ENCODE results near the gene SPOPL. TPM values are rescaled to one million over a fixed set of nuclear protein-coding genes. Genes with fewer than 3 reads are reported as not detected.
"Not testable (repeated sequence)": the region's sequence is repeated elsewhere in the genome, so short reads cannot be mapped to it uniquely, and the experiment has no call there.

SPOPL gene
- polyA plus RNA-seq, 1 donor: 12.0 TPM

- DNase-seq: not testable (repeated sequence)
These were observed 22.1 kb downstream of the SPOPL start for GRCh38 chr2:138523673-138524042.

DNA sequence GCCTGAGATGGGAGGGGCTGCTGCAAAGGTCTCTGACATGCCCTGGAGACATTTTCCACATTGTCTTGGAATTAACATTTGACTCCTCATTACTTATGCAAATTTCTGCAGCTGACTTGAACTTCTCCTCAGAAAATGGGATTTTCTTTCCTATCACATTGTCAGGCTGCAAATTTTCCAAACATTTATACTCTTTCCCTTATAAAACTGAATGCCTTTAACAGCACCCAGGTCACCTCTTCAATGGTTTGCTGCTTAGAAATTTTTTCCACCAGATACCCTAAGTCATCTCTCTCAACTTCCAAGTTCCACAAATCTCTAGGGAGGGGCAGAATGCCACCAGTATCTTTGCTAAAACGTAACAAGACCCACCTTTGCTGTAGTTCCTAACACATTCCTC, 22.8 kb downstream of the SPOPL start:
- DNase-seq: not testable (repeated sequence)

DNA sequence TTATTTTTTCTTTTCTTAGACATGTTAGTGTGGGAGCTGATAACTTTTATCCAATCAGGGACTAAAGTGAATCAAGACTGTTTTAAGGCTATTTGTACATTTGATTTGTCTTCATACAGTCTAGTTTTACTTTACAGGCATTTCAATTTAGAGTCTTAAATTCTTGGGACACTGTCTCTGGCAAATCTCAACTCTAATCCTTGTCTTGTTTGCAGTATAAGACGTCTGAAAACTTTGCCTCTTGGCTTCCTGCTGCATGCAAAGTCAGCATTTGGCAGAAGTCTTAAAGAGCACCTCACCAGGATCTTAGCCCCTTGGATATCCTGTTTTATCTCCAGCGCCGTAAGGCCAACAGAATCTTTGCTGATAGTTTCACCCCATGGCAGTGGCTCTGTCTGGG, 30.3 kb downstream of the SPOPL start:
- peak; percentile 3 for DNase-seq

DNA sequence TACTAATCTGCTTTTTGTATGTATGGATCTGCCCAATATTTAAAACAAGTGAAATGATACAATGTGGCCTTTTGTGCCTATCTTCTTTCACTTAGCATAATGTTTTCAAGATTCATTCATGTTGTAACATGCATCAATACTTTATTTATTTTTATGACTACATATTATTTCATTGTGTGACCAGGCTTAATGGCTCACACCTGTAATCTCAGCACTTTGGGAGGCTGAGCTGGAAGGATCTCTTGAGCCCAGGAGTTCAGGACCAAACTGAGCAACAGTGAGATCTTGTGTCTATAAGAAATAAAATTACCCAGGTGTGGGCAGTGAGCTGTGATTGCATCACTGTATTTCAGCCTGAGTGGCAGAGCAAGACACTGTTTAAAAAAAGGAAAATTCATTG, 33.2 kb downstream of the SPOPL start:
- no peak for DNase-seq

GRCh38 chr2:138536302-138536701, 34.7 kb downstream of the SPOPL start:
- no peak for DNase-seq

- DNase-seq: no peak
These were observed 35.2 kb downstream of the SPOPL start for GRCh38 chr2:138536740-138537139.

- DNase-seq: no peak
These were observed 35.8 kb downstream of the SPOPL start for GRCh38 chr2:138537170-138537915.

GRCh38 chr2:138544206-138544605, 42.6 kb downstream of the SPOPL start:
- not testable (repeated sequence) for DNase-seq

- DNase-seq: no peak
These were observed 47.2 kb downstream of the SPOPL start for GRCh38 chr2:138548796-138549195.

- DNase-seq: no peak
These were observed 48.6 kb downstream of the SPOPL start for GRCh38 chr2:138550172-138550571.

- no peak for DNase-seq
These were observed 49.2 kb downstream of the SPOPL start for GRCh38 chr2:138550670-138551287.

GRCh38 chr2:138554123-138554522, 52.6 kb downstream of the SPOPL start:
- DNase-seq: no peak

DNA sequence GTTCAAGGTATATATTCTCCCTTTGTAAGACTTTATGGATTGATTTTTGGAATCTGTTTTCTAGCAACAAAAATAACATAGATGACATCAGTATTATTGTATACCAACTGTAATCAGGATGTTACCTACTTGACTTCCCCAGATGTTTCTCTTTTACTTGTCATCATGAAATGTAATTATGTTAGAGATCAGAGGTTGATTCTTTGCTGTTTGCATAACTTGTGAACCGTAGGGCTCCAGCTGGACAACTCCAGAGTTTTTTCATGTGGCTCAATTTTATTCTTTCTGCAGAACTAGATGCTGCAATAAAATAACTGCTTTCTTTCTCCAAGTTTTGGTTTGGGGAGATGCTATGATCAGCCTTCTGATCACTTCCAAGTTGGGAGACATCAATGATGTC, 58.1 kb downstream of the SPOPL start:
- DNase-seq: no peak

DNA sequence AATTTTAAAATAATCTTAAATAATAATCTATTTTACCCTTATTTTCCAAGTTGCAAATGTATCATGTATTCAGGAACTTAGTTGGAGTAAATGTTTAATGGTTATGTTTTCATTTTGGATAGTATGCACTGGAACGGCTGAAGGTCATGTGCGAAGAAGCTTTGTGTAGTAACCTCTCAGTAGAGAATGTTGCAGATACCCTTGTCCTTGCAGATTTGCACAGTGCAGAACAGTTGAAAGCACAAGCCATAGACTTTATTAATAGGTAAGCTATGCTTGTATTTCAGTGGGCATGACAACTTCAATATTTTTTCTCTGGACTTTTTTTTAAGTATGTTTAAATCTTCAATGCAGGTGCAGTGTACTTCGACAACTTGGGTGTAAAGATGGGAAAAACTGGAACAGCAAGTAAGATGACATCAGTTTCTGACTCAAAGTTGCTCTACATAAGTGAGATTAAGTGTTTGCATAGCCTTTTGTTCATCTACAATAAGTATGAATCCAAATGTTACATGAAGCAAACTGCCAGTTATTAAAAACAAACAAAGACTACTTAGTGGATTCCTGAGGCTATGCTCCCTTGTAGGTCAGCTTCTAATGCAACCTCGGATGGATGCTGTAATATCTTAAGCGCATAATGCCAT, 63.1 kb downstream of the SPOPL start:
- DNase-seq: no peak

DNA sequence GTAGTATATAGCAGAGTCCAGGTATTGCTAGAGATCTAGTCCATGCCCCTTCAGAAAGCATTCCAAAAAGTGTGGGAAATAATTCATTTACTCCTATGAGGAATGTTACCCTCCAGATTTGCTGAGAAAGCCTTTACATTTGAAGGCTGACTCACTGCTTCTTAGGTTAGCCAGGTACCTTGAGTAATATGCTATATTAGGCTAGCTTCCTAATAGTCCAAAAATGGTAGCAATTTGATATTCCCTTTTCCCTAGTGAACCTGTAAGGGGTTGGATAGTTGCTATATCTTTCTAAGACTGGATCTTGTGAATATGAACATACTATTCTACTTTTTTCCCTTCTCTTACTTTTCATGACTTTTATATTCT, 63.6 kb downstream of the SPOPL start:
- no peak for DNase-seq

DNA sequence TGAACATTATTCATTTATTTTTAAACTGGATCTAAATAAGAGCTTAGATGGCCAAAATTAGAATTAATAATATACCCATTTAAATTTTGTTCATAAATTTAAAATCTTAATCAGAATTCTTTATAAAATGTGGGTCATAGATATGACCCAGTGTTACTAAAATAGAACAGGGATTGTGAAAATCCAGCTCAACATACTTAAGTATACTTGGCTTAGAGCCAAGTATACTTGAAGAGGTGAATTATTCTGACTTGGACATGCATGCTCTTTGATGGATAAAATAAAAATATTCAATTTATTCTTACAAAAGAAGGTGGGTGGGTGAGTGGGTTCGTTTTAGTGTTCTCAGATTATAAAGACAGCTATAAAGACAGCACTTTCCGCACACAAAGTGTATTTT, 70.7 kb downstream of the SPOPL start:
- no peak for DNase-seq

GRCh38 chr2:138577066-138577465, 75.5 kb downstream of the SPOPL start:
- DNase-seq: no peak

DNA sequence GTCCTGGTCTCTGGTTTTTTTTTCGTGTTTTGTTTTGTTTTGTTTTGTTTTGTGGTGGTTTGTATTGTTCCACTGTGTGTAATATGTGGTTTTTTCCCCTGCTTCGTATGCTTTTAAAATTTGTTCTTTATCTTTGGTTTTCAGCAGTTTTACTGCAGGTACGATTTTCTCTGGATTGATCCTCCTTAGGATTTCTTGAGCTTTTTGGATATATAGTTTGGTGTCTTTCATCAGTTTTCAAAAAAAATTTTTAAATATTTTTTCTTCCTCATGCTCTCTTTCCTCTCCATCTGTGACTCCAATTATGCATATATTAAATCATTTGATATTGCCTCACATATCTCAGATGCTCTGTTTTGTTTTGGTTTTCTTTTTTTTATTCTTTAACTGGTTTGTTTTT, 78.0 kb downstream of the SPOPL start:
- no peak for DNase-seq

DNA sequence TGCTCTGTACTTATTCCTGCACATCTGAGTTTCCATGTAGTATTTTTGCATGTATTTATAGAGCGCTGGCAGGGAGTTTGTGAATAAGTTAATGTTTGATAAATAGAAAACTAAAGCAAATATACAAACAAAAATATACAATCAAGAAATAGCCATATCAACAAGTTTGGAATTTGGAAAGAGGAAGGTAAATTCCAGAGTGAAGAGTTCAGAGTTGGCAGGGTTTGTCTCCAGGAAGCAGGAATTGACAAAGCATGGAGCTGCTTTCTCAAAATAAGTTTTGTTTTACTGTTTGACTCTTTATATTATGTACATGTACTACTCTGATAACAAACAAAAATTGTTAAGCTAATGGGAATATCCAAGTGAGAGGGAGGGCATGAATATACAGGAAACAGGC, 80.3 kb downstream of the SPOPL start:
- no peak for DNase-seq

DNA sequence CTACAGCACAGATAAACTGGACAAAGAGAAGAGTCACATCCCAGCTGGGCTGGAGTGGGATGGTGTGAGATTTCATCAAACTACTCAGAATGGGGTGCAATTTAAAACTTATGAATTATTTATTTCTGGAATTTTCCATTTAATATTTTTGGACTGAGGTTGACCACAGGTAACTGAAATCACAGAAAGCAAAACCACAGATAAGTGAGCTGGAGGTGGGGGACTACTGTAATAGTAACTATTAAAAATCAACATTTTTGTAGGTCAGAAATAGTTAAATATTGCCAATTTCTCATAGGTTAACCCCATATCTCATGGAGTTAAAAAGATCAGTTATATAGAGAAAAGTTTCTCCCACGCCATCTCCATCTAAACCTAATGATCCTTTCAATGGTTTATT, 88.1 kb downstream of the SPOPL start:
- DNase-seq: no peak

DNA sequence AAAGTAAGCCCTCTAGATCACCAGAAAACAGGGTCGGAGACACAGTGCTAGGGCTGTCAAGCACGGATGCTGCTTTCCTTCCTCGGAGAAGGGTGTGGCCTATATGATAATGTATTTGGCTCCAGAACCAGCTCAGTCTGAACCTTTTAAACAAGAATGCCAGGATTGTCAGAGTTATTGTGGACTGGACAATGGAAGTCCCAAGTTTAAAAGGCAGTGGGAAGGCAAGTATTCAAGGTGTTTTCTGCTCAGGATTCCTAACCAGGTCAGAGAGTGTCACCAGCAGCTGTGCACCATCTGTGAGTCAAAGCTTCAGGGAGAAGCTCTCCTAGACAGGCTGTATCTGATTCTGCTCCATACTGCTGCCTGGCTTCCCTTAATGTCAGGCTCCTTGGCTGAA, 94.8 kb downstream of the SPOPL start:
- DNase-seq: no peak

- no peak for DNase-seq
These were observed 99.3 kb downstream of the SPOPL start for GRCh38 chr2:138600732-138601457.

- DNase-seq: no peak
These were observed 100.0 kb downstream of the SPOPL start for GRCh38 chr2:138601458-138602165.
